Measurements from ENCODE around the gene MAZ.
"Not testable (repeated sequence)": the region's sequence is repeated elsewhere in the genome, so short reads cannot be mapped to it uniquely, and the experiment has no call there.

MAZ gene

DNA sequence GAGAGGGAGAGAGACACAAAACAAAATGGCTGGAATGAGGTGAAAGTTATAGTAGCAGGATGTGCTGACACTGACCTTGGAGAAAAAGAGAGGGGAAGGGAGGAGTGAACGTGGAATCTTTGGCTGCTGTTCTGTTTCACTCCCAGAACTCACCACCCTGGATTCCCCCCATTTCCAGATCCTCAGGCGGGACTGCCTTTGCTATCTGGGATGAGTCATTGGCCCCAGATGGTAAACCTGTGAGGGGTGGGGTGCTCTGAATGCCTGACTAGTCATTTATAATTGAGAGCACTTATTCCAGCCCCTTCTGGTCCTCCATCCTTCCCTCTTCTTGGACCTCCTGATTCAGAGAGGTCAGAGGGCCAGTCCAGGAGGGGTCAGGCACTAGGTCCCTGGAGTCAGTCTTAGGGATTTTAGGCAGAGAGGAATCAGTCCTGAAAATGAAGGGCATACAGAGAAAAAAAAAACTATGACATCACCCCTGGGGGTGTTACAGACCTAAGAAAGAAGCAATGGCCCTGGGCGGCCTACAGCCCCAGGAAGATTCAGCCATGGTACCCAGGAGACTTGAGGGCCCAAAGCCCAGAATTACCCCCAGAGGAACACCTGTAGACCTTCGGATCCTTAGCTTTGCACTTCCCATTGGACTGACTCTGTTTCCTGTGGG is 30.5 kb upstream of the MAZ start:
- H3K4me3 ChIP-seq (ENCODE audit: low read length): no peak overlapping the region
- DNase-seq (ENCODE audit: low read depth): no peak
- TF ChIP-seq, protein P1, sequence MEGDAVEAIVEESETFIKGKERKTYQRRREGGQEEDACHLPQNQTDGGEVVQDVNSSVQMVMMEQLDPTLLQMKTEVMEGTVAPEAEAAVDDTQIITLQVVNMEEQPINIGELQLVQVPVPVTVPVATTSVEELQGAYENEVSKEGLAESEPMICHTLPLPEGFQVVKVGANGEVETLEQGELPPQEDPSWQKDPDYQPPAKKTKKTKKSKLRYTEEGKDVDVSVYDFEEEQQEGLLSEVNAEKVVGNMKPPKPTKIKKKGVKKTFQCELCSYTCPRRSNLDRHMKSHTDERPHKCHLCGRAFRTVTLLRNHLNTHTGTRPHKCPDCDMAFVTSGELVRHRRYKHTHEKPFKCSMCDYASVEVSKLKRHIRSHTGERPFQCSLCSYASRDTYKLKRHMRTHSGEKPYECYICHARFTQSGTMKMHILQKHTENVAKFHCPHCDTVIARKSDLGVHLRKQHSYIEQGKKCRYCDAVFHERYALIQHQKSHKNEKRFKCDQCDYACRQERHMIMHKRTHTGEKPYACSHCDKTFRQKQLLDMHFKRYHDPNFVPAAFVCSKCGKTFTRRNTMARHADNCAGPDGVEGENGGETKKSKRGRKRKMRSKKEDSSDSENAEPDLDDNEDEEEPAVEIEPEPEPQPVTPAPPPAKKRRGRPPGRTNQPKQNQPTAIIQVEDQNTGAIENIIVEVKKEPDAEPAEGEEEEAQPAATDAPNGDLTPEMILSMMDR (conservative IDR thresholded peaks at IDR 0.05; ENCODE audit: low read length): no peak

DNA sequence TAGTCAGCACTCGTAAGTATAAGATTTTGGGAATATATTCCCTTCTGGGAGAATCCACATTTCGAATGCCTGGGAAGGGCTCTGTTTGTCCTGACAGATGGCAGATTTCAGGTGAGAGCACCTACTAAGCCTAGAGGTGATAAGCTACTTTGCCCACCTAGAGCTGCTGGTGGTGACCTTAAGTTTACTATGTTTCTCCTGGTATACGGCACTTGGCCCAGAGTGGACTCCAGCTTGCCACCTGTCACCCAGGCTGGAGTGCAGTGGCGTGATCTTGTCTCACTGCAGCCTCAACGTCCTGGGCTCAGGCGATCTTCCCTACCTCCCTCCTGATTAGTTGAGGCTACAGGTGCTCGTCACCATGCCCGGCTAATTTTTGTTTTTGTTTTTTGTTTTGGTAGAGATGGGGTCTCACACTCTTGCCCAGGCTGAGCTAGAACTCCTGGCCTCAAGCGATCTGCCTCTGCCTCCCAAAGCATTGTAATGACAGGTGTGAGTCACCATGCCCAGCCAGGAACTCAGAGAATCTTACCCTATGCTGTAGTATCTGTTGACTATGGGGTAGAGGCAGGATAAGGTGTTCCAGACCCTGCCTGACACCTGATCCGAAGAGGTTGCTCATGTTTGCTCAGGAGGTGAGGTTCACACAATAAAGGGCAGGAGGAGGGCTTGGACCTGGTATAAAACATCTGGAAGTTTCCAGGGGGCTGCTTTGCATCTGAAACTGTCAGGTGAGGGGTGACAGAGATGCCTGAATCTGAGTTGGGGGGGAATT is 28.6 kb upstream of the MAZ start, which contains the start of gene ZG16:
TSS of gene ZG16 (plus strand) at position 681 of the 775 bp plus-strand sequence. CDS start 1,011 bp downstream, outside the sequence.
- H3K4me3 ChIP-seq (ENCODE audit: low read length): no peak within 1 kb of the TSS
- TF ChIP-seq, protein P1 (conservative IDR thresholded peaks at IDR 0.05; ENCODE audit: low read length): no peak
- DNase-seq (ENCODE audit: low read depth): no peak

DNA sequence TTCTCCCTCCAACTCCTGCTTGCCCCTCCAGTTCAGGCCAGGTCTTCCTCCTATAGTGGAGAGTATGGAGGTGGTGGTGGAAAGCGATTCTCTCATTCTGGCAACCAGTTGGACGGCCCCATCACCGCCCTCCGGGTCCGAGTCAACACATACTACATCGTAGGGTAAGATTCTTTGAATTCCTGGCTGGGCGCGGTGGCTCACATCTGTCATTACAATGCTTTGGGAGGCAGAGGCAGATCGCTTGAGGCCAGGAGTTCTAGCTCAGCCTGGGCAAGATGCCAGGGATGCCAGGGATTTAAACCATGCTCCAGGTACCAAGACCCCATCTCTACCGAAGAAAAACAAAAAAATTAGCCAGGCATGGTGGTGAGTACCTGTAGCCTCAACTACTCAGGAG is 26.9 kb upstream of the MAZ start:
- H3K4me3 ChIP-seq (ENCODE audit: low read length): no peak overlapping the region
- TF ChIP-seq, protein P1 (conservative IDR thresholded peaks at IDR 0.05; ENCODE audit: low read length): no peak
- DNase-seq (ENCODE audit: low read depth): no peak

DNA sequence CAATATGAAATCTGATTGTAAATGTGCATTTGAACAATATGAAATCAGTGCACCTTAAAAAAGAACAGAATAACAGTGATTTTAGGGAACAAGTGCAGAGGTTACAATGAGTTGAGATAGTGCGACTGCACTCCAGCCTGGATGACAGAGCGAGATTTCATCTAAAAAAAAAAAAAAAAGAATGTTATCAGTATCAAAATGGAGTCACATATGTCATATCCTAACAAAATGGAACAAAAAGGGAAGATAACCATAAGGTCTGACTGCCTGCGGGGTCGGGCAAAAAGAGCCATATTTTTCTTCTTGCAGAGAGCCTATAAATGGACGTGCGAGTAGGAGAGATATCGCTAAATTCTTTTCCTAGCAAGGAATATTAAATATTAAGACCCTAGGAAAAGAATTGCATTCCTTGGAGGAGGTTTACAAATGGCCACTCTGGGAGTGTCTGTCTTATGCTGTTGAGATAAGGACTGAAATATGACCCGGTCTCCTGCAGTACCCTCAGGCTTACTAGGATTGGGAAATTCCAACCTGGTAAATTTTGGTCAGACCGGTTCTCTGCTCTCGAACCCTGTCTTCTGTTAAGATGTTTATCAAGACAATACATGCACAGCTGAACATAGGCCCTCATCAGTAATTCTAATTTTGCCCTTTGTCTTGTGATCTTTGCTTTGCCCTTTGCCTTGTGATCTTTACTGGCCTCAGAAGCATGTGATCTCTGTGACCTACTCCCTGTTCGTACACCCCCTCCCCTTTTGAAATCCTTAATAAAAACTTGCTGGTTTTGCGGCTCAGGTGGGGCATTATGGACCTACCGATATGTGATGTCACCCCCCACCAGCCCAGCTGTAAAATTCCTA is 23.0 kb upstream of the MAZ start:
- not testable (repeated sequence) for DNase-seq (ENCODE audit: low read depth); H3K4me3 ChIP-seq (ENCODE audit: low read length)

DNA sequence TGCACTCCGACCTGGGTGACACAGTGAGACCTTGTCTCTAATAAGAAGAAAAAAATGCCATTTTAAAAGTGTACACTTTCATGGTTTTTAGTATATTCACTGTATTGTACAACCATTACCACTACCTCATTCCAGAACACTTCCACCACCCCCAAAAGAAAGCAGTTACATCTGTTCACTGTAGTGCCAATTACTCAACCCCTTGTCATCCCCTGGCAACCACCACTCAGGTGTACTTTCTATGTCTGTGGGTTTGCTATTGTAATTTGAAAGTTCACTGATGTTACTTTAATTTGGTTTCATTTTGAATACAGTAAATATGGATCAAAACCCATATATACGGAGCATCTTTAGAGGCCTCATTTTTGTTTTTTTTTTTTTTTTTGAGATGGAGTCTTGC is 22.2 kb upstream of the MAZ start:
- no peak for DNase-seq (ENCODE audit: low read depth)
- TF ChIP-seq, protein P1 (conservative IDR thresholded peaks at IDR 0.05; ENCODE audit: low read length): no peak
- no peak overlapping the region for H3K4me3 ChIP-seq (ENCODE audit: low read length)

DNA sequence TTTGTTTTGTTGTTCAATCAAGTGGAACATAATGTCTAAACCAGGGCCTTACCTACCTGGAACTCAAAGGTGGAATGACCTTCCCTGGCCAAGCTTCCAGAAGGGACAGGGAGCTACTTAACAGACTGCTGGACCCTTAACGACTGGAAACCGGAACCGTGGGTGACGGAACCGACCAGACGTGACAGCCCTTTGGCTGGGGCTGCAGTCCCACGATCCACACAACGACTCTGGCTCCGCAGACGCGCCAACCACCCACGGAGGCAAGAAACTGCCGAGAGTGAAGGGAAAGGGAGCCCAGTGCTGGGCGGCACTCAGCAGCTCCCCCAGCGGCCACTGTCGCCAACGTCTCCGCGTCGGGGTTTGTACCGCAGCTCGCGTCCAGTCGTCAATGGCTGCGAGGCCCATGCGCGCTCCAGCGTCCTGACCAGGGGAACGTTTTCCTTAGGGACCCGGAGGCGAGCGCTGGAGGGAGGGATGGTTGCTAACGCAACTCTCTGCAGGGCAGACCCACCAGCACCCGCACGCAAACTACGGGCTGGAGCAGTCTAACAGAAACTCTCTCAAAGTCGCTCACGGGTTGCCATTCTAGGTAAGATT is 21.3 kb upstream of the MAZ start:
- peak overlapping the region; percentile 44 for H3K4me3 ChIP-seq (ENCODE audit: low read length)
- DNase-seq (ENCODE audit: low read depth): peak; percentile 50
- TF ChIP-seq, protein P1 (conservative IDR thresholded peaks at IDR 0.05; ENCODE audit: low read length): peak; percentile 78

DNA sequence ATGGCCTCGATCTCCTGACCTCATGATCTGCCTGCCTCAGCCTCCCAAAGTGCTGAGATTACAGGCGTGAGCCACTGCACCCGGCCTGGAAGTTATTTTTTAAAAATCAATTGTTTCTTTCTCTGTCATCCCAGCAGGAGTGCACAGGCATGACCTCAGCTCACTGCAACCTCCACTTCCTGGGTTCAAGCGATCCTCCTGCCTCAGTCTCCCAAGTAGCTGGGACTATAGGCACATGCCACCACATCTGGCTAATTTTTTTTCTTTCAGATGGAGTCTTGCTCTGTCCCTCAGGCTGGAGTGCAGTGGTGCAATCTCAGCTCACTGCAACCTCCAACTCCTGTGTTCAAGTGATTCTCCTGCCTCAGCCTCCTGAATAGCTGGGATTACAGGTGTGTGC is 19.2 kb upstream of the MAZ start:
- not testable (repeated sequence) for H3K4me3 ChIP-seq (ENCODE audit: low read length); DNase-seq (ENCODE audit: low read depth)
